HG03103 (cell line): ENCODE measurements around the gene ITM2A.

ENCODE experiments used
- ATAC-seq: cut with Tn5 transposase; IDR thresholded peaks from one replicate; pipeline ENCODE4 v1.9.1; 2021; ENCODE audit warnings: low read depth; ENCODE audit not compliant: unreplicated experiment

The ITM2A gene

DNA sequence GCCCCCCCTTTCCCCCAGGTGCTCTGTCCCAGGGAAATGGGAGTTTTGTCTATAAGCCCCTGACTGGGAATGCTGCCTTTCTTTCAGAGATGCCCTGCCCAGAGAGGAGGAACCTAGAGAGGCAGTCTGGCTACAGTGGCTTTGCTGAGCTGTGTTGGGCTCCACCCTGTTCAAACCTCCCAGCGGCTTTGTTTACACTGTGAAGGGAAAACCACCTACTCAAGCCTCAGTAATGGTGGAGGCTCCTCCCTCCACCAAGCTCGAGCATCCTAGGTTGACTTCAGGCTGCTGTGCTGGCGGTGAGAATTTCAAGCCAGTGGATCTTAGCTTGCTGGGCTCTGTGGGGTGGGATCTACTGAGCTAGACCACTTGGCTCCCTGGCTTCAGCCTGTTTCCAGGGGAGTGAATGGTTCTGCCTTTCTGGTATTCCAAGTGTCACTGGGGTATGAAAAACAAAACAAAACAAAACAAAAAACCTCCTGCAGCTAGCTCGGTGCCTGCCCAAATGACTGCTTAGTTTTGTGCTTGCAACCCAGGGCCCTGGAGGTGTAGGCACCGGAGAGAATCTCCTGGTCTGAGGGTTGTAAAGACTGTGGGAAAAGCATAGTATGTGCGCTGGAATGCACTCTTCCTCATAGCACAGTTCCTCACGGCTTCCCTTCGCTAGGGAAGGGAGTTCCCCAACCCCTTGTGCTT, 41.7 kb downstream of the ITM2A start:
- ATAC-seq = no peak
